Breast epithelium (tissue), 4 donors: ENCODE data around the gene MYO6. TPM values are rescaled to one million over a fixed set of nuclear protein-coding genes. Genes with fewer than 3 reads are reported as not detected.
"Not testable (repeated sequence)": the region's sequence is repeated elsewhere in the genome, so short reads cannot be mapped to it uniquely, and the experiment has no call there.

Source experiments
- DNase-seq, 2 donors: peaks; one replicate each; pipeline ENCODE4 v3.0.0-alpha.2; 2019; ENCODE audit warnings: low spot score in 2 of 2
- H3K27ac ChIP-seq, 2 donors: fragments of 200-600 bp; sonication (generic) in 1 of 2; one replicate each; pipeline ENCODE4 v1.5.1; 2016 to 2019; ENCODE audit warnings: mild to moderate bottlenecking in 1 of 2
- H3K27me3 ChIP-seq, 2 donors: fragments of 200-600 bp; sonication (generic) in 1 of 2; one replicate each; pipeline versions ENCODE4 v1.5.1 to v1.6.0; 2017 to 2019; ENCODE audit warnings: control low read depth in 1 of 2, mild to moderate bottlenecking in 1 of 2
- H3K36me3 ChIP-seq: fragments of 200-600 bp; one replicate; pipeline ENCODE4 v1.5.1; 2019
- H3K4me1 ChIP-seq, 2 donors: fragments of 200-600 bp; sonication (generic); one replicate each; pipeline ENCODE4 v1.5.1; 2016 to 2019; ENCODE audit warnings: control low read depth in 1 of 2
- H3K4me3 ChIP-seq, 3 donors: fragments of 200-600 bp; sonication (generic); 1 replicate in 2 of 3; 2 replicates in 1 of 3; pipeline ENCODE4 v1.5.1; 2016 to 2019; ENCODE audit warnings: mild to moderate bottlenecking in 3 of 3, moderate library complexity in 2 of 3
- H3K9me3 ChIP-seq, 2 donors: fragments of 200-600 bp; sonication (generic) in 1 of 2; one replicate each; pipeline ENCODE4 v1.5.1; 2016 to 2019; ENCODE audit warnings: control low read depth in 1 of 2
- POLR2A ChIP-seq: fragments of 450-650 bp; IDR thresholded peaks from one replicate; pipeline ENCODE4 v1.6.1; 2016; ENCODE audit warnings: antibody characterized with exemption, mild to moderate bottlenecking, moderate library complexity
- POLR2AphosphoS5 ChIP-seq, 3 donors: sonication (generic); formaldehyde crosslinking; IDR thresholded peaks; one replicate each; pipeline ENCODE4 v1.6.1; 2017; ENCODE audit warnings: antibody characterized with exemption in 3 of 3
- intact Hi-C: fragments of 100-400 bp; cut with DNase I; formaldehyde crosslinking; loops from one replicate; pipeline ENCODE4 v1.15.1; 2023; ENCODE audit warnings: low total_unique reads
- total RNA-seq, 3 donors: library from RNA; depleted of rRNA; stranded (reverse); fragments of >200 nt; gene quantifications; one replicate each; pipeline ENCODE4 v1.1.0, GENCODE V29; 2016
- TF ChIP-seq, protein P1 (sequence below), 3 donors: fragments of 450-650 bp; IDR thresholded peaks; one replicate each; pipeline ENCODE4 v1.5.1; 2016 to 2017; ENCODE audit warnings: antibody characterized with exemption in 3 of 3, mild to moderate bottlenecking in 3 of 3, moderate library complexity in 3 of 3

The MYO6 gene
- total RNA-seq, 3 donors from 2014 or later = 21.8 to 143 (median 89.5) TPM

GRCh38 chr6:75893058-75893775 lies 144.2 kb downstream of the MYO6 start:
- H3K36me3 ChIP-seq = no peaks in the 10 kb centered on the region
- no peak for TF ChIP-seq POLR2AphosphoS5 (IDR thresholded peaks at IDR 0.05)
- TF ChIP-seq, protein P1, sequence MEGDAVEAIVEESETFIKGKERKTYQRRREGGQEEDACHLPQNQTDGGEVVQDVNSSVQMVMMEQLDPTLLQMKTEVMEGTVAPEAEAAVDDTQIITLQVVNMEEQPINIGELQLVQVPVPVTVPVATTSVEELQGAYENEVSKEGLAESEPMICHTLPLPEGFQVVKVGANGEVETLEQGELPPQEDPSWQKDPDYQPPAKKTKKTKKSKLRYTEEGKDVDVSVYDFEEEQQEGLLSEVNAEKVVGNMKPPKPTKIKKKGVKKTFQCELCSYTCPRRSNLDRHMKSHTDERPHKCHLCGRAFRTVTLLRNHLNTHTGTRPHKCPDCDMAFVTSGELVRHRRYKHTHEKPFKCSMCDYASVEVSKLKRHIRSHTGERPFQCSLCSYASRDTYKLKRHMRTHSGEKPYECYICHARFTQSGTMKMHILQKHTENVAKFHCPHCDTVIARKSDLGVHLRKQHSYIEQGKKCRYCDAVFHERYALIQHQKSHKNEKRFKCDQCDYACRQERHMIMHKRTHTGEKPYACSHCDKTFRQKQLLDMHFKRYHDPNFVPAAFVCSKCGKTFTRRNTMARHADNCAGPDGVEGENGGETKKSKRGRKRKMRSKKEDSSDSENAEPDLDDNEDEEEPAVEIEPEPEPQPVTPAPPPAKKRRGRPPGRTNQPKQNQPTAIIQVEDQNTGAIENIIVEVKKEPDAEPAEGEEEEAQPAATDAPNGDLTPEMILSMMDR (IDR thresholded peaks at IDR 0.05) = peak; percentile 9 to 63 (median 46)
- H3K4me3 ChIP-seq = no peak overlapping the region
- no peaks in the 10 kb centered on the region for H3K4me1 ChIP-seq
- no peaks in the 10 kb centered on the region for H3K27me3 ChIP-seq
- DNase-seq = no peak
- intact Hi-C loops = loop anchor here (5.0 kb wide), 1 partner anchor 681 kb away; no protein-coding TSS in a partner anchor
- no peaks in the 10 kb centered on the region for H3K9me3 ChIP-seq
- no peak overlapping the region for H3K27ac ChIP-seq

GRCh38 chr6:75893776-75894152 lies 144.7 kb downstream of the MYO6 start:
- H3K4me3 ChIP-seq = no peak overlapping the region
- H3K27ac ChIP-seq = no peak overlapping the region
- intact Hi-C loops = loop anchor here (5.0 kb wide), 1 partner anchor 681 kb away; no protein-coding TSS in a partner anchor
- H3K36me3 ChIP-seq = no peaks in the 10 kb centered on the region
- H3K27me3 ChIP-seq = no peaks in the 10 kb centered on the region
- H3K4me1 ChIP-seq = no peaks in the 10 kb centered on the region
- TF ChIP-seq, protein P1 (IDR thresholded peaks at IDR 0.05) = no peak
- TF ChIP-seq POLR2A (no peak), POLR2AphosphoS5 (IDR thresholded peaks at IDR 0.05) (no peak)
- H3K9me3 ChIP-seq = no peaks in the 10 kb centered on the region
- DNase-seq = no peak

GRCh38 chr6:75896526-75896925 lies 147.5 kb downstream of the MYO6 start:
- H3K4me1 ChIP-seq = no peaks in the 10 kb centered on the region
- intact Hi-C loops = no loop called here
- no peak overlapping the region for H3K27ac ChIP-seq
- no peaks in the 10 kb centered on the region for H3K27me3 ChIP-seq
- no peaks in the 10 kb centered on the region for H3K9me3 ChIP-seq
- no peak for TF ChIP-seq POLR2AphosphoS5 (IDR thresholded peaks at IDR 0.05)
- TF ChIP-seq POLR2A = no peak
- TF ChIP-seq, protein P1 (IDR thresholded peaks at IDR 0.05) = no peak
- no peaks in the 10 kb centered on the region for H3K36me3 ChIP-seq
- no peak overlapping the region for H3K4me3 ChIP-seq
- no peak for DNase-seq

- H3K4me1 ChIP-seq, H3K27me3 ChIP-seq, H3K4me3 ChIP-seq, intact Hi-C loops, DNase-seq, H3K36me3 ChIP-seq, H3K27ac ChIP-seq, H3K9me3 ChIP-seq: not testable (repeated sequence)
These were observed 151.2 kb downstream of the MYO6 start for GRCh38 chr6:75900216-75900615.

DNA sequence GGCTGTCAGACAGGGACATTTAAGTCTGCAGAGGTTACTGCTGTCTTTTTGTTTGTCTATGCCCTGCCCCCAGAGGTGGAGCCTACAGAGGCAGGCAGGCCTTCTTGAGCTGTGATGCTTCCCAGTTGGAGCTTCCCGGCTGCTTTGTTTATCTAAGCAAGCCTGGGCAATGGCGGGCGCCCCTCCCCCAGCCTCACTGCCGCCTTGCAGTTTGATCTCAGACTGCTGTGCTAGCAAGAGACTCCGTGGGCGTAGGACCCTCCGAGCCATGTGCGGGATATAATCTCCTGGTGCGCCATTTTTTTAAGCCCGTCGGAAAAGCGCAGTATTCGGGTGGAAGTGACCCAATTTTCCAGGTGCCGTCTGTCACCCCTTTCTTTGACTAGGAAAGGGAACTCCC lies 156.1 kb downstream of the MYO6 start:
- H3K4me3 ChIP-seq, H3K9me3 ChIP-seq, H3K27ac ChIP-seq, DNase-seq, H3K4me1 ChIP-seq, intact Hi-C loops, H3K36me3 ChIP-seq, H3K27me3 ChIP-seq: not testable (repeated sequence)

- no peaks in the 10 kb centered on the region for H3K27me3 ChIP-seq
- H3K9me3 ChIP-seq = no peaks in the 10 kb centered on the region
- no peaks in the 10 kb centered on the region for H3K36me3 ChIP-seq
- H3K4me3 ChIP-seq = no peak overlapping the region
- intact Hi-C loops = no loop called here
- TF ChIP-seq, protein P1 (IDR thresholded peaks at IDR 0.05) = no peak
- TF ChIP-seq POLR2AphosphoS5 (IDR thresholded peaks at IDR 0.05) = no peak
- no peak for TF ChIP-seq POLR2A
- no peak overlapping the region for H3K27ac ChIP-seq
- DNase-seq = no peak
- no peaks in the 10 kb centered on the region for H3K4me1 ChIP-seq
These were observed 157.8 kb downstream of the MYO6 start for GRCh38 chr6:75906871-75907270.
